Bronchial smooth muscle cell (primary cell): ENCODE data around the gene STX11. TPM values are rescaled to one million over a fixed set of nuclear protein-coding genes. Genes with fewer than 3 reads are reported as not detected.

Experiments
- total RNA-seq: library from RNA; depleted of rRNA; stranded (reverse); fragments of >200 nt; gene quantifications from 2 replicates; pipeline ENCODE4 v1.2.1, GENCODE V29; 2014

The STX11 gene
- total RNA-seq: 0.32 TPM in 1 of 2 replicates, not detected in the other

GRCh38 chr6:144149894-144150709 lies at the start of gene STX11:
Gene STX11, plus strand, starts transcription at chr6:144150517. Its CDS starts 36,111 bp downstream, at chr6:144186628.

Other genes with a start within 250 kb of the STX11 start
- 19.4 and 22.7 TPM in 2 replicates for gene PLAGL1, start 142.3 kb upstream of the STX11 start, total RNA-seq
- 105 and 142 TPM in 2 replicates for gene SF3B5, start 54.9 kb upstream of the STX11 start, total RNA-seq
- 62.9 and 86.8 TPM in 2 replicates for gene UTRN, start 134.8 kb downstream of the STX11 start, total RNA-seq